ENCODE results near the gene MICAL3. TPM values are rescaled to one million over a fixed set of nuclear protein-coding genes. Genes with fewer than 3 reads are reported as not detected.

The MICAL3 gene
- polyA plus RNA-seq, 1 donor from 2014 or later: 28.1 TPM

DNA sequence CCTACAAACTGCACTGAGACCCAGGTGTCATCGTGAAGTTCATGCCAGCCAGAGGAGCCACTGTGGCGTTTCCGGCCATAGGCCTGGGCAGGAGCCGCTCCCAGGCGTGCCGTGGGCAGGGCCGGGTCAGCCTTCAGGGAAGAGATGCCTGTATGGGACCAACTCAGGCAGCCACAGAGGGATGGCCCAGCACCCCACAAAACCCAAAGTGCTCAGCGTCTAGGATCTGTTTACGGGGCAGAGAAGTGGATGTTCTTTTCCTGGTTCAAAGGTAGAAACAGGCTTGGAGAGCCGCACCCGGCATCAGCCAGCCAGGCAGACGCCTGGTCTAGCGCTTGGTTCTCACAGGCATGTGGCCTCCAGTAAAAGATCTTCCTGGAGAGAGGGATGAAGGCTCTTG lies 241.7 kb downstream of the MICAL3 start:
- Histone ChIP-seq H4K20me1 (ENCODE audit: insufficient read depth) (no peaks in the 10 kb centered on the region), H3K9me2 (ENCODE audit: insufficient read depth, low read length) (no peaks in the 10 kb centered on the region), H3K9ac (ENCODE audit: low read length) (no peak overlapping the region), H3F3A (ENCODE audit: insufficient read depth, low read length, poor library complexity, severe bottlenecking) (no peaks in the 10 kb centered on the region), H2AFZ (ENCODE audit: low read depth, low read length) (no peak overlapping the region), H3K79me2 (replicated peaks; ENCODE audit: insufficient read depth, low read length) (no peaks in the 10 kb centered on the region), H3K4me3 (ENCODE audit: low read length) (no peak overlapping the region), H3K4me2 (ENCODE audit: low read length) (no peak overlapping the region), H3K36me3 (ENCODE audit: insufficient read depth, low read length) (no peaks in the 10 kb centered on the region), H3K27ac (ENCODE audit: low read length) (no peak overlapping the region), H3K9me3 (ENCODE audit: low read length) (no peaks in the 10 kb centered on the region), H3K27me3 (ENCODE audit: insufficient read depth, low read depth, low read length) (no peaks in the 10 kb centered on the region)
- TF ChIP-seq EP300 (conservative IDR thresholded peaks at IDR 0.05; ENCODE audit: poor library complexity, severe bottlenecking): no peak
- TF ChIP-seq EZH2 (IDR thresholded peaks at IDR 0.05; ENCODE audit: borderline replicate concordance, insufficient read depth, low read length, poor library complexity, severe bottlenecking): no peak
- TF ChIP-seq TAF1 (IDR thresholded peaks at IDR 0.05; ENCODE audit: low read depth): no peak
- TF ChIP-seq, protein P1, sequence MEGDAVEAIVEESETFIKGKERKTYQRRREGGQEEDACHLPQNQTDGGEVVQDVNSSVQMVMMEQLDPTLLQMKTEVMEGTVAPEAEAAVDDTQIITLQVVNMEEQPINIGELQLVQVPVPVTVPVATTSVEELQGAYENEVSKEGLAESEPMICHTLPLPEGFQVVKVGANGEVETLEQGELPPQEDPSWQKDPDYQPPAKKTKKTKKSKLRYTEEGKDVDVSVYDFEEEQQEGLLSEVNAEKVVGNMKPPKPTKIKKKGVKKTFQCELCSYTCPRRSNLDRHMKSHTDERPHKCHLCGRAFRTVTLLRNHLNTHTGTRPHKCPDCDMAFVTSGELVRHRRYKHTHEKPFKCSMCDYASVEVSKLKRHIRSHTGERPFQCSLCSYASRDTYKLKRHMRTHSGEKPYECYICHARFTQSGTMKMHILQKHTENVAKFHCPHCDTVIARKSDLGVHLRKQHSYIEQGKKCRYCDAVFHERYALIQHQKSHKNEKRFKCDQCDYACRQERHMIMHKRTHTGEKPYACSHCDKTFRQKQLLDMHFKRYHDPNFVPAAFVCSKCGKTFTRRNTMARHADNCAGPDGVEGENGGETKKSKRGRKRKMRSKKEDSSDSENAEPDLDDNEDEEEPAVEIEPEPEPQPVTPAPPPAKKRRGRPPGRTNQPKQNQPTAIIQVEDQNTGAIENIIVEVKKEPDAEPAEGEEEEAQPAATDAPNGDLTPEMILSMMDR (IDR thresholded peaks at IDR 0.05; ENCODE audit: poor library complexity, severe bottlenecking): no peak
- TF ChIP-seq RAD21 (conservative IDR thresholded peaks at IDR 0.05): no peak
- TF ChIP-seq POLR2AphosphoS5 (IDR thresholded peaks at IDR 0.05): no peak
- TF ChIP-seq, protein P2, sequence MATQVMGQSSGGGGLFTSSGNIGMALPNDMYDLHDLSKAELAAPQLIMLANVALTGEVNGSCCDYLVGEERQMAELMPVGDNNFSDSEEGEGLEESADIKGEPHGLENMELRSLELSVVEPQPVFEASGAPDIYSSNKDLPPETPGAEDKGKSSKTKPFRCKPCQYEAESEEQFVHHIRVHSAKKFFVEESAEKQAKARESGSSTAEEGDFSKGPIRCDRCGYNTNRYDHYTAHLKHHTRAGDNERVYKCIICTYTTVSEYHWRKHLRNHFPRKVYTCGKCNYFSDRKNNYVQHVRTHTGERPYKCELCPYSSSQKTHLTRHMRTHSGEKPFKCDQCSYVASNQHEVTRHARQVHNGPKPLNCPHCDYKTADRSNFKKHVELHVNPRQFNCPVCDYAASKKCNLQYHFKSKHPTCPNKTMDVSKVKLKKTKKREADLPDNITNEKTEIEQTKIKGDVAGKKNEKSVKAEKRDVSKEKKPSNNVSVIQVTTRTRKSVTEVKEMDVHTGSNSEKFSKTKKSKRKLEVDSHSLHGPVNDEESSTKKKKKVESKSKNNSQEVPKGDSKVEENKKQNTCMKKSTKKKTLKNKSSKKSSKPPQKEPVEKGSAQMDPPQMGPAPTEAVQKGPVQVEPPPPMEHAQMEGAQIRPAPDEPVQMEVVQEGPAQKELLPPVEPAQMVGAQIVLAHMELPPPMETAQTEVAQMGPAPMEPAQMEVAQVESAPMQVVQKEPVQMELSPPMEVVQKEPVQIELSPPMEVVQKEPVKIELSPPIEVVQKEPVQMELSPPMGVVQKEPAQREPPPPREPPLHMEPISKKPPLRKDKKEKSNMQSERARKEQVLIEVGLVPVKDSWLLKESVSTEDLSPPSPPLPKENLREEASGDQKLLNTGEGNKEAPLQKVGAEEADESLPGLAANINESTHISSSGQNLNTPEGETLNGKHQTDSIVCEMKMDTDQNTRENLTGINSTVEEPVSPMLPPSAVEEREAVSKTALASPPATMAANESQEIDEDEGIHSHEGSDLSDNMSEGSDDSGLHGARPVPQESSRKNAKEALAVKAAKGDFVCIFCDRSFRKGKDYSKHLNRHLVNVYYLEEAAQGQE (IDR thresholded peaks at IDR 0.05; ENCODE audit: borderline replicate concordance): no peak
- no peak for TF ChIP-seq SMC3 (conservative IDR thresholded peaks at IDR 0.05; ENCODE audit: poor library complexity)
- no peak for TF ChIP-seq MXI1 (conservative IDR thresholded peaks at IDR 0.05; ENCODE audit: poor library complexity, severe bottlenecking)

DNA sequence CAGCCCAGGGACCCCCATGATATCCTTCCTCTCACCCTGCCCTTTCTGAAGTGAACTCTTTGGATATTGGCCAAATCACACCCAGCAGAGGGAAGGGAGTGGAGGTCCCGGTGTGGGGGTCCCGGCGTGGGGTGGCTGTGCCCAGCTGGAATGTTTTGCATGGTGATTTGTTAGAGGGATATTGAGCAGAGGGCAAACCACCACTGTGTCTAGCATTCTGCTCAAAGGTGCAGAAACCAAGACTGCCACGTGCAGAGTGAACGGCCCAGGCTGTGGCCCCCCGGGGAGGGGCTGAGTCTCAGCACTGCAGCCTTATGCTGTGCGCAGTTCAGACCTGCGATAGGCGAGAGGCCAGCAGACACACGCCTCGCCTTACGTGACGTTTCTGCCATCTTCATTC lies 242.2 kb downstream of the MICAL3 start:
- Histone ChIP-seq H4K20me1 (ENCODE audit: insufficient read depth) (no peaks in the 10 kb centered on the region), H3K4me2 (ENCODE audit: low read length) (no peak overlapping the region), H3K27me3 (ENCODE audit: insufficient read depth, low read depth, low read length) (no peaks in the 10 kb centered on the region), H3K36me3 (ENCODE audit: insufficient read depth, low read length) (no peaks in the 10 kb centered on the region), H3K9me3 (ENCODE audit: low read length) (no peaks in the 10 kb centered on the region), H2AFZ (ENCODE audit: low read depth, low read length) (no peak overlapping the region), H3K27ac (ENCODE audit: low read length) (no peak overlapping the region), H3K9ac (ENCODE audit: low read length) (no peak overlapping the region), H3K79me2 (replicated peaks; ENCODE audit: insufficient read depth, low read length) (no peaks in the 10 kb centered on the region), H3K4me3 (ENCODE audit: low read length) (no peak overlapping the region), H3K9me2 (ENCODE audit: insufficient read depth, low read length) (no peaks in the 10 kb centered on the region), H3F3A (ENCODE audit: insufficient read depth, low read length, poor library complexity, severe bottlenecking) (no peaks in the 10 kb centered on the region)
- no peak for TF ChIP-seq SMC3 (conservative IDR thresholded peaks at IDR 0.05; ENCODE audit: poor library complexity)
- TF ChIP-seq EZH2 (IDR thresholded peaks at IDR 0.05; ENCODE audit: borderline replicate concordance, insufficient read depth, low read length, poor library complexity, severe bottlenecking): no peak
- TF ChIP-seq, protein P1 (IDR thresholded peaks at IDR 0.05; ENCODE audit: poor library complexity, severe bottlenecking): no peak
- TF ChIP-seq TAF1 (IDR thresholded peaks at IDR 0.05; ENCODE audit: low read depth): no peak
- no peak for TF ChIP-seq EP300 (conservative IDR thresholded peaks at IDR 0.05; ENCODE audit: poor library complexity, severe bottlenecking)
- TF ChIP-seq POLR2AphosphoS5 (IDR thresholded peaks at IDR 0.05): no peak

Data from neural cell (in vitro differentiated cells).